NB4 (cell line): ENCODE data around the gene DPP10.

ENCODE experiments used
- CTCF ChIP-seq: IDR thresholded peaks from one replicate; pipeline ENCODE4 v1.5.1; 2012; ENCODE audit warnings: low read depth, low read length
- POLR2A ChIP-seq: IDR thresholded peaks from 2 replicates; pipeline ENCODE4 v1.6.1; 2011; ENCODE audit warnings: mild to moderate bottlenecking; ENCODE audit not compliant: insufficient read length; ENCODE audit errors: extremely low read depth

- TF ChIP-seq CTCF (no peak), POLR2A (no peak)
Measured at GRCh38 chr2:115129536-115129935, 687.1 kb downstream of the DPP10 start.
